GM12891 (cell line): ENCODE measurements around the gene HNRNPA2B1.

Experiments
- POLR2A ChIP-seq: IDR thresholded peaks from 2 replicates; pipeline ENCODE4 v1.6.1; 2011; ENCODE audit warnings: low read depth, low read length, control low read depth
- POLR2AphosphoS5 ChIP-seq: IDR thresholded peaks from 2 replicates; pipeline ENCODE4 v1.6.1; 2011; ENCODE audit warnings: low read depth, low read length, control low read depth
- TAF1 ChIP-seq: IDR thresholded peaks from 2 replicates; pipeline ENCODE4 v1.6.1; 2011; ENCODE audit warnings: low read depth, low read length, control low read depth

- TF ChIP-seq POLR2AphosphoS5 (no peak), POLR2A (no peak), TAF1 (no peak)
Observed at GRCh38 chr7:26144184-26145080, 56.1 kb downstream of the HNRNPA2B1 start.
